Measurements from ENCODE around the gene LENG1.

- no peak for TF ChIP-seq CTCF (IDR thresholded peaks at IDR 0.05; ENCODE audit: extremely low read depth in 1 of 2, insufficient read depth in 1 of 2, low read depth in 1 of 2, low read length in 2 of 2)
- TF ChIP-seq POLR2A (IDR thresholded peaks at IDR 0.05; ENCODE audit: low read depth, low read length): no peak
- TF ChIP-seq POLR2AphosphoS5 (IDR thresholded peaks at IDR 0.05; ENCODE audit: insufficient read depth, low read depth, low read length): no peak
These were observed 25.4 kb downstream of the LENG1 start for GRCh38 chr19:54133957-54134590.
